Measurements from ENCODE around the gene GRID1.

DNA sequence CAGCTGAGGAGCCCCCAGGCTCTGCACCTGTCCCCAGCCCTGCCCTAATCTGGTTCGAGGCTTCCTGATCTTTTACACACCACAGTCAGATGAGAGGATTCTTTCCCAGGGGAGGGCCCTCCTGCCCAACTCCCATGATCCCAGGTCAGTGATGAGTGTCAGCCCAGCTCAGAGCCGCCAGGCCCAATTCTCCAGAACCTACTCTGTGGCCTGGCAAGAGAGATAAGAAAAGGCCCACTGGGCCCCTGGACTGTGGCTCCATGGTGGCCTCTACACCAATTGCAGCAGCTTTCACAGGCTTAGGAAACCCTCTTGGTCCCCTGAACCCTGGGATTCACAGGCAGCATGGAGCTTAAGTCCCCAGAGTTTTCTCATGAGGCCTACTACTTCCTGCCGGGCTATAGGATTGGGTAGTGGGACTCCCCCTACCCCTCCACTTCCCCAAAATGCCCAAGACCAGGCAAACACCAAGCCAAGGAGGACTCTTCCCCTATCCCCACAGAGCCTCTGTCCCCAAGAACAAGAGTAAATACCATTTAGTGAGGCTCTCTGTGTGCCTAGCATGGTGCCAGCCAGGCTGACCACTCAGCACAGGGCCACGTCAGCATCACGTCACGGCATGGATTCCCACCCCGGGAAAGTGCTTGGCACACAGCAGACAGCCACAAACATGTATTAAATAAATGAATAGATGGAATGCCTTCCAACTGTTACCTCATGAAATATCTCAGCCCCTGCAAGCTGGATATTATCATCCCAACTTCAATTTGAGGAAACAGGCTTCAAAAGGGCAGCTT lies 100.0 kb downstream of the GRID1 start:
- TF ChIP-seq, protein P1, sequence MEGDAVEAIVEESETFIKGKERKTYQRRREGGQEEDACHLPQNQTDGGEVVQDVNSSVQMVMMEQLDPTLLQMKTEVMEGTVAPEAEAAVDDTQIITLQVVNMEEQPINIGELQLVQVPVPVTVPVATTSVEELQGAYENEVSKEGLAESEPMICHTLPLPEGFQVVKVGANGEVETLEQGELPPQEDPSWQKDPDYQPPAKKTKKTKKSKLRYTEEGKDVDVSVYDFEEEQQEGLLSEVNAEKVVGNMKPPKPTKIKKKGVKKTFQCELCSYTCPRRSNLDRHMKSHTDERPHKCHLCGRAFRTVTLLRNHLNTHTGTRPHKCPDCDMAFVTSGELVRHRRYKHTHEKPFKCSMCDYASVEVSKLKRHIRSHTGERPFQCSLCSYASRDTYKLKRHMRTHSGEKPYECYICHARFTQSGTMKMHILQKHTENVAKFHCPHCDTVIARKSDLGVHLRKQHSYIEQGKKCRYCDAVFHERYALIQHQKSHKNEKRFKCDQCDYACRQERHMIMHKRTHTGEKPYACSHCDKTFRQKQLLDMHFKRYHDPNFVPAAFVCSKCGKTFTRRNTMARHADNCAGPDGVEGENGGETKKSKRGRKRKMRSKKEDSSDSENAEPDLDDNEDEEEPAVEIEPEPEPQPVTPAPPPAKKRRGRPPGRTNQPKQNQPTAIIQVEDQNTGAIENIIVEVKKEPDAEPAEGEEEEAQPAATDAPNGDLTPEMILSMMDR (IDR thresholded peaks at IDR 0.05): no peak
- no peak for TF ChIP-seq POLR2A (IDR thresholded peaks at IDR 0.05)

All from lower leg skin (tissue), 3 donors.